Measurements from ENCODE around the gene SCNN1B. TPM values are rescaled to one million over a fixed set of nuclear protein-coding genes. Genes with fewer than 3 reads are reported as not detected.

The SCNN1B gene
- total and polyA plus RNA-seq, 11 donors = 0.15 to 1.1 (median 0.34) TPM; not detected in 6

DNA sequence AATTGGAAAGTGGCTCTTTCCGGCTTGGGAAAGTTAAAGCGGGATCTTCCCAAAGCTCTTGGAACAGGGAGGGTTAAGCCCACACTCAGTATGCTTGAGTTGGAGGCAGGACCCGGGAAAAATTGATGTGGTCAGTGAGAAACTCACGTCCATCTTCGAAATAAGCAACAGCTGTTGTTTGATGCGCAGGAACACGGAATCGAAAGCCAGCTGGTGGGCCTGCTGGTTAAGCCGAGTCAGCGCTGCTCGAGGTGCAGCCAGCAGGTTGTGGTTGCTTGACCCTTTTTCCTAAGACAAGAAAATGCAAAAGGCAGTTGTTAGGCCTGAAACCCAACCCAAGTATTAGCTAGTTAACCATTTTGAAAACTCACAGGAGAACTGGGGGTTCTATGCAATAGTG, 101.4 kb downstream of the SCNN1B start:
- 78 to 90% (median 80%) methylated on average over 11 of the region's 11 CpGs for WGBS, 4 donors
- TF ChIP-seq POLR2A (IDR thresholded peaks at IDR 0.05) = no peak
- TF ChIP-seq, protein P1, sequence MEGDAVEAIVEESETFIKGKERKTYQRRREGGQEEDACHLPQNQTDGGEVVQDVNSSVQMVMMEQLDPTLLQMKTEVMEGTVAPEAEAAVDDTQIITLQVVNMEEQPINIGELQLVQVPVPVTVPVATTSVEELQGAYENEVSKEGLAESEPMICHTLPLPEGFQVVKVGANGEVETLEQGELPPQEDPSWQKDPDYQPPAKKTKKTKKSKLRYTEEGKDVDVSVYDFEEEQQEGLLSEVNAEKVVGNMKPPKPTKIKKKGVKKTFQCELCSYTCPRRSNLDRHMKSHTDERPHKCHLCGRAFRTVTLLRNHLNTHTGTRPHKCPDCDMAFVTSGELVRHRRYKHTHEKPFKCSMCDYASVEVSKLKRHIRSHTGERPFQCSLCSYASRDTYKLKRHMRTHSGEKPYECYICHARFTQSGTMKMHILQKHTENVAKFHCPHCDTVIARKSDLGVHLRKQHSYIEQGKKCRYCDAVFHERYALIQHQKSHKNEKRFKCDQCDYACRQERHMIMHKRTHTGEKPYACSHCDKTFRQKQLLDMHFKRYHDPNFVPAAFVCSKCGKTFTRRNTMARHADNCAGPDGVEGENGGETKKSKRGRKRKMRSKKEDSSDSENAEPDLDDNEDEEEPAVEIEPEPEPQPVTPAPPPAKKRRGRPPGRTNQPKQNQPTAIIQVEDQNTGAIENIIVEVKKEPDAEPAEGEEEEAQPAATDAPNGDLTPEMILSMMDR (IDR thresholded peaks at IDR 0.05) = no peak
- intact Hi-C loops (cut with DNase I) = loop anchor here in 1 of 10 donors (10.0 kb wide), 1 partner anchor 219 kb away; the partner anchor contains the start of gene SCNN1G
- Histone ChIP-seq H3K27ac (no peak overlapping the region), H3K27me3 (no peaks in the 10 kb centered on the region), H3K9me3 (no peaks in the 10 kb centered on the region), H3K4me3 (no peak overlapping the region), H3K36me3 (peaks cover 0 to 93% (median 81%) of the 10 kb centered on the region in 9 donors), H3K4me1 (peaks cover 0 to 11% (median 1%) of the 10 kb centered on the region in 12 donors)
- DNase-seq (no peak), ATAC-seq (peak in 1 of 4 donors; percentile 44)

GRCh38 chr16:23406024-23406423, 103.9 kb downstream of the SCNN1B start:
- intact Hi-C loops (cut with DNase I) = loop anchor here in 1 of 10 donors (10.0 kb wide), 1 partner anchor 221 kb away; the partner anchor contains the start of gene SCNN1G
- 74 to 83% (median 78%) methylated on average over 2 of the region's 2 CpGs for WGBS, 4 donors
- ATAC-seq (no peak), DNase-seq (no peak)
- no peak overlapping the region for H3K4me3 ChIP-seq
- H3K4me1 ChIP-seq = peaks cover 0 to 6% (median 0%) of the 10 kb centered on the region in 12 donors
- no peaks in the 10 kb centered on the region for H3K27me3 ChIP-seq
- peaks cover 0 to 87% (median 81%) of the 10 kb centered on the region in 9 donors for H3K36me3 ChIP-seq
- no peaks in the 10 kb centered on the region for H3K9me3 ChIP-seq
- no peak overlapping the region for H3K27ac ChIP-seq
- no peak for TF ChIP-seq POLR2A (IDR thresholded peaks at IDR 0.05)
- TF ChIP-seq, protein P1 (IDR thresholded peaks at IDR 0.05) = no peak

- ATAC-seq = no peak
- 95 to 98% (median 97%) methylated on average over 6 of the region's 6 CpGs for WGBS, 4 donors
- Histone ChIP-seq H3K27me3 (no peaks in the 10 kb centered on the region), H3K9me3 (no peaks in the 10 kb centered on the region), H3K4me1 (peaks cover 0 to 6% (median 0%) of the 10 kb centered on the region in 12 donors), H3K4me3 (no peak overlapping the region), H3K27ac (no peak overlapping the region), H3K36me3 (peaks cover 0 to 87% (median 81%) of the 10 kb centered on the region in 9 donors)
- TF ChIP-seq, protein P1 (IDR thresholded peaks at IDR 0.05) = no peak
- TF ChIP-seq POLR2A (IDR thresholded peaks at IDR 0.05) = no peak
- intact Hi-C loops (cut with DNase I) = loop anchor here in 1 of 10 donors (10.0 kb wide), 1 partner anchor 222 kb away; the partner anchor contains the start of gene SCNN1G
- DNase-seq = no peak
These were observed 104.6 kb downstream of the SCNN1B start for GRCh38 chr16:23406546-23407240.

- no peak overlapping the region for H3K4me3 ChIP-seq
- no peaks in the 10 kb centered on the region for H3K27me3 ChIP-seq
- DNase-seq (no peak), ATAC-seq (no peak)
- no peak overlapping the region for H3K27ac ChIP-seq
- WGBS, 4 donors = 88 to 95% (median 92%) methylated on average over 7 to 9 of the region's 9 CpGs
- intact Hi-C loops (cut with DNase I) = loop anchor here in 1 of 10 donors (10.0 kb wide), 1 partner anchor 223 kb away; the partner anchor contains the start of gene SCNN1G
- no peak for TF ChIP-seq POLR2A (IDR thresholded peaks at IDR 0.05)
- TF ChIP-seq, protein P1 (IDR thresholded peaks at IDR 0.05) = no peak
- peaks cover 0 to 6% (median 0%) of the 10 kb centered on the region in 12 donors for H3K4me1 ChIP-seq
- H3K36me3 ChIP-seq = peaks cover 0 to 87% (median 81%) of the 10 kb centered on the region in 9 donors
- H3K9me3 ChIP-seq = no peaks in the 10 kb centered on the region
These were observed 105.5 kb downstream of the SCNN1B start for GRCh38 chr16:23407436-23408127.
